Peyer's patch (tissue), 4 donors: ENCODE measurements around the gene SCGB1D2. TPM values are rescaled to one million over a fixed set of nuclear protein-coding genes. Genes with fewer than 3 reads are reported as not detected.
"Not testable (repeated sequence)": the region's sequence is repeated elsewhere in the genome, so short reads cannot be mapped to it uniquely, and the experiment has no call there.

ENCODE experiments used
- DNase-seq, 3 donors: peaks; one replicate each; pipeline ENCODE4 v3.0.0-alpha.2; 2017 to 2019
- H3K27ac ChIP-seq, 4 donors: fragments of 200-600 bp; sonication (generic); one replicate each; pipeline ENCODE4 v1.5.1; 2016 to 2019
- H3K27me3 ChIP-seq, 2 donors: fragments of 200-600 bp; sonication (generic); one replicate each; pipeline ENCODE4 v1.5.1; 2019
- H3K36me3 ChIP-seq, 3 donors: fragments of 200-600 bp; sonication (generic); one replicate each; pipeline ENCODE4 v1.5.1; 2016 to 2019
- H3K4me1 ChIP-seq, 4 donors: fragments of 200-600 bp; sonication (generic); one replicate each; pipeline ENCODE4 v1.5.1; 2016 to 2019
- H3K4me3 ChIP-seq, 4 donors: fragments of 200-600 bp; sonication (generic); 1 replicate in 3 of 4; 2 replicates in 1 of 4; pipeline ENCODE4 v1.5.1; 2016 to 2019; ENCODE audit warnings: mild to moderate bottlenecking in 1 of 4
- H3K9me3 ChIP-seq, 4 donors: fragments of 200-600 bp; sonication (generic); one replicate each; pipeline ENCODE4 v1.5.1; 2016 to 2019; ENCODE audit warnings: mild to moderate bottlenecking in 1 of 4
- POLR2A ChIP-seq, 2 donors: fragments of 450-650 bp; IDR thresholded peaks; one replicate each; pipeline ENCODE4 v1.5.1; 2017; ENCODE audit warnings: antibody characterized with exemption in 2 of 2, mild to moderate bottlenecking in 2 of 2, moderate library complexity in 2 of 2
- total RNA-seq, 4 donors: library from RNA; depleted of rRNA; stranded (reverse); fragments of >200 nt; gene quantifications; one replicate each; pipeline ENCODE4 v1.1.0, GENCODE V29; 2016
- TF ChIP-seq, protein P1 (sequence below), 6 experiments: fragments of 450-650 bp in 4 of 6; fragments of 200-600 bp in 2 of 6; sonication (generic) in 1 of 6; IDR thresholded peaks; one replicate each; pipeline ENCODE4 v1.5.1; 2017 to 2019; ENCODE audit warnings: antibody characterized with exemption in 6 of 6, mild to moderate bottlenecking in 3 of 6, moderate library complexity in 1 of 6

The SCGB1D2 gene, protein sequence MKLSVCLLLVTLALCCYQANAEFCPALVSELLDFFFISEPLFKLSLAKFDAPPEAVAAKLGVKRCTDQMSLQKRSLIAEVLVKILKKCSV
- not detected for total RNA-seq

DNA sequence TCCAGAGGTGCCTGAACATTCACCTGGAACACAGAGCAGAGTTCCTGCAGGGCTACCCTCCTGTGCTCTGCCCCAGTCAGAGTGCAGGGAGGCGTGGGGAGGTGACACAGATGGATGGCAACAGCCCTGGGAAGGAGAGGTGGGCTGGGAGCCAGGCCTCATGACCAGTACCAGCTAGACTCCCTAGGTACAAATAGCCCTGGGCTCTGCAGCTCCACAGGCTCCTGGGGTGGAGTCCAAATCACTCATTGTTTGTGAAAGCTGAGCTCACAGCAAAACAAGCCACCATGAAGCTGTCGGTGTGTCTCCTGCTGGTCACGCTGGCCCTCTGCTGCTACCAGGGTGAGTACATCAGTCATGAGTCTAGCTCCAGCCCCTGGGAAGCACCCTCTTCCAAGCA, at the start of gene SCGB1D2:
Gene SCGB1D2 (plus strand): TSS at position 219 of the 400 bp plus-strand sequence. CDS start 69 bp downstream, at position 288.
- Histone ChIP-seq H3K4me3 (no peak within 1 kb of the TSS), H3K36me3 (no peaks in the 10 kb centered on the region), H3K9me3 (no peaks in the 10 kb centered on the region), H3K4me1 (no peaks in the 10 kb centered on the region), H3K27ac (no peak within 1 kb of the TSS), H3K27me3 (no peaks in the 10 kb centered on the region)
- DNase-seq, result no peak
- TF ChIP-seq POLR2A (IDR thresholded peaks at IDR 0.05), result no peak
- TF ChIP-seq, protein P1, sequence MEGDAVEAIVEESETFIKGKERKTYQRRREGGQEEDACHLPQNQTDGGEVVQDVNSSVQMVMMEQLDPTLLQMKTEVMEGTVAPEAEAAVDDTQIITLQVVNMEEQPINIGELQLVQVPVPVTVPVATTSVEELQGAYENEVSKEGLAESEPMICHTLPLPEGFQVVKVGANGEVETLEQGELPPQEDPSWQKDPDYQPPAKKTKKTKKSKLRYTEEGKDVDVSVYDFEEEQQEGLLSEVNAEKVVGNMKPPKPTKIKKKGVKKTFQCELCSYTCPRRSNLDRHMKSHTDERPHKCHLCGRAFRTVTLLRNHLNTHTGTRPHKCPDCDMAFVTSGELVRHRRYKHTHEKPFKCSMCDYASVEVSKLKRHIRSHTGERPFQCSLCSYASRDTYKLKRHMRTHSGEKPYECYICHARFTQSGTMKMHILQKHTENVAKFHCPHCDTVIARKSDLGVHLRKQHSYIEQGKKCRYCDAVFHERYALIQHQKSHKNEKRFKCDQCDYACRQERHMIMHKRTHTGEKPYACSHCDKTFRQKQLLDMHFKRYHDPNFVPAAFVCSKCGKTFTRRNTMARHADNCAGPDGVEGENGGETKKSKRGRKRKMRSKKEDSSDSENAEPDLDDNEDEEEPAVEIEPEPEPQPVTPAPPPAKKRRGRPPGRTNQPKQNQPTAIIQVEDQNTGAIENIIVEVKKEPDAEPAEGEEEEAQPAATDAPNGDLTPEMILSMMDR (IDR thresholded peaks at IDR 0.05), result no peak

- no peak for TF ChIP-seq POLR2A (IDR thresholded peaks at IDR 0.05)
- TF ChIP-seq, protein P1 (IDR thresholded peaks at IDR 0.05), result no peak
- no peak overlapping the region for H3K4me3 ChIP-seq
- H3K27me3 ChIP-seq, result no peaks in the 10 kb centered on the region
- H3K36me3 ChIP-seq, result no peaks in the 10 kb centered on the region
- no peaks in the 10 kb centered on the region for H3K9me3 ChIP-seq
- H3K4me1 ChIP-seq, result no peaks in the 10 kb centered on the region
- no peak for DNase-seq
- H3K27ac ChIP-seq, result no peak overlapping the region
Measured at GRCh38 chr11:62193952-62194351, 48.1 kb upstream of the SCGB1D2 start.

- not testable (repeated sequence) for H3K27me3 ChIP-seq, H3K9me3 ChIP-seq, H3K36me3 ChIP-seq, H3K27ac ChIP-seq, H3K4me1 ChIP-seq, DNase-seq, H3K4me3 ChIP-seq
Measured at GRCh38 chr11:62195010-62195409, 47.0 kb upstream of the SCGB1D2 start.

GRCh38 chr11:62195945-62196344, 46.1 kb upstream of the SCGB1D2 start:
- Histone ChIP-seq H3K4me3 (no peak overlapping the region), H3K27ac (no peak overlapping the region), H3K27me3 (no peaks in the 10 kb centered on the region), H3K36me3 (no peaks in the 10 kb centered on the region), H3K9me3 (no peaks in the 10 kb centered on the region), H3K4me1 (no peaks in the 10 kb centered on the region)
- DNase-seq, result no peak
- TF ChIP-seq POLR2A (IDR thresholded peaks at IDR 0.05), result no peak
- TF ChIP-seq, protein P1 (IDR thresholded peaks at IDR 0.05), result no peak

GRCh38 chr11:62197400-62197799, 44.6 kb upstream of the SCGB1D2 start:
- H3K4me3 ChIP-seq, H3K4me1 ChIP-seq, H3K9me3 ChIP-seq, H3K27ac ChIP-seq, DNase-seq, H3K36me3 ChIP-seq, H3K27me3 ChIP-seq: not testable (repeated sequence)

DNA sequence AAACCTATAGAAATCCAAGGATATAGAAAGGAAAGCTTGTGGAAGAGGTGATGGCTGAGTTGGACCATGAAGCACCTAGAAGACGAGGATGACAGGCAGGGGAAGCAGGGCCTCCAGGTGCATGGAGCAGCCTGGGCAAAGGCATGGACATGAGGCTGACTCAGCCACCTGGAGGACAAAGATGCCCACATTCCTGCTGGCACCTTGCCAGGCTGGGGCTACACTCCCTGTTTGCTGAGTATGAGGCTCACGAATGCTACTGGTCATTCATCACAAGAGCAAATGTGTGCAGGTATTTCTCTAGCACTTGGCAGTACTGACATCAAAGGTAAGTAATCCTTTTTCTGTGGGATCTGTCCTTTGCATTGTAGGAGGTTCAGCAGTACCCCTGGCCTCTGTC, 40.7 kb upstream of the SCGB1D2 start:
- H3K27ac ChIP-seq, result no peak overlapping the region
- H3K4me3 ChIP-seq, result no peak overlapping the region
- no peaks in the 10 kb centered on the region for H3K4me1 ChIP-seq
- TF ChIP-seq POLR2A (IDR thresholded peaks at IDR 0.05), result no peak
- TF ChIP-seq, protein P1 (IDR thresholded peaks at IDR 0.05), result no peak
- H3K9me3 ChIP-seq, result no peaks in the 10 kb centered on the region
- no peaks in the 10 kb centered on the region for H3K27me3 ChIP-seq
- no peaks in the 10 kb centered on the region for H3K36me3 ChIP-seq
- DNase-seq, result no peak

- Histone ChIP-seq H3K27ac (no peak overlapping the region), H3K9me3 (no peaks in the 10 kb centered on the region), H3K36me3 (no peaks in the 10 kb centered on the region), H3K4me1 (no peaks in the 10 kb centered on the region), H3K27me3 (no peaks in the 10 kb centered on the region), H3K4me3 (no peak overlapping the region)
- no peak for DNase-seq
- TF ChIP-seq, protein P1 (IDR thresholded peaks at IDR 0.05), result no peak
- no peak for TF ChIP-seq POLR2A (IDR thresholded peaks at IDR 0.05)
Measured at GRCh38 chr11:62202910-62203309, 39.1 kb upstream of the SCGB1D2 start.
